NCI-H2081 (cell line): ENCODE measurements around the gene NOL12.
"Not testable (repeated sequence)": the region's sequence is repeated elsewhere in the genome, so short reads cannot be mapped to it uniquely, and the experiment has no call there.

Experiments
- DNase-seq, 2 experiments: peaks; one replicate each; lab custom pipeline; 2025; lab: John Stamatoyannopoulos, UW

Gene NOL12

DNA sequence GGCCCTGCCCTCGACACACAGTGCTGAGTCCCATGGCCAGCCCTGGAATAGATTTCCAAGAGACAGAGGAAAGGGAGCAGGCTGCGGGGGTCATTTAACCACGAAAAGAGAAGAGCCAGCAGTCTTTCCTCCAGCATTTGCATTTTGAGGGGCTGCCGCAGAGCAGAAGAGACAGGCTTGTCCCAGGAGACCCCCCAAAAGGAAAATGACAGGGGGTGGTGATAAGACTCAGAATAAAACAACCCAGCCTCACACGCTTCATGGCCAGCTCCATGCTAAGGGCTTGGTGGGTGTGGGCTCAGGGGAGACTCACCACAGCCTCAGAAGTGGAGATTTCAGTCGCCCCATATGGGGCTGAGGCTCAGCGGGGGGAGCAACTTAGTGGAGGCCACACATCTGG is 27.6 kb downstream of the NOL12 start:
- no peak for DNase-seq

DNA sequence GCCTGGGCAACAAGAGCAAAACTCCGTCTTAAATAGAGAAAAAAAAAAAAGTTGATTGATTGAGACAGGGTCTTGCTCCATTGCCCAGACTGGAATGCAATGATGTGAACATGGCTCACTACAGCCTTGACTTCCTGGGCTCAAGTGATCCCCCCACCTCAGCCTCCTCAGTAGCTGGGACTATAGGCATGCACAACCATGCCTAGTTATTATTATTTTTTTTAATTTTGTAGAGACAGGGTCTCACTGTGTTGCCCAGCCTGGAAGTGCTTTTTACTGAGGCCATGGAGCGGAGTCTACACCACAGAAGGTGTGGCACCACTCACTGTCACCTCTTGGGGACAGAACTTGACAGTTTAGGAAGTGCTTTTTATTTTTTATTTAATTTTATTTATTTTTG is 28.5 kb downstream of the NOL12 start:
- no peak for DNase-seq

DNA sequence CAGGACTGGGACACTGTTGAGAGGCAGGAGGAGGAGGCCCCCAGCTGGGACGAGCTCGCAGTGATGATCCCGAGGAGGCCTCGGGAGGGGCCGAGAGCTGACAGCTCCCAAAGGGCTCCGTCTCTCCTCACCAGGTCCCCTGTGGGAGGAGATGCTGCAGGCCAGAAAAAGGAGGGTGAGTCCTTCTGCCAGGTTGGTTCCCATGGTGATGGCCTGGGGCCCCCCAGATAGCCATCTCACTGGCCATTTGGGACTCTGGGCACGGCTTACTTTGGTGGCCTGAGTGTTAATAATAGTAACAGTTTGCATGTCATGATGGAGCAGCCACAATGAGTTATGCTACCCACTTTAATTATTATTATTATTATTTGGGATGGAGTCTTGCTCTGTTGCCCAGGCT is 29.6 kb downstream of the NOL12 start:
- DNase-seq = no peak

DNA sequence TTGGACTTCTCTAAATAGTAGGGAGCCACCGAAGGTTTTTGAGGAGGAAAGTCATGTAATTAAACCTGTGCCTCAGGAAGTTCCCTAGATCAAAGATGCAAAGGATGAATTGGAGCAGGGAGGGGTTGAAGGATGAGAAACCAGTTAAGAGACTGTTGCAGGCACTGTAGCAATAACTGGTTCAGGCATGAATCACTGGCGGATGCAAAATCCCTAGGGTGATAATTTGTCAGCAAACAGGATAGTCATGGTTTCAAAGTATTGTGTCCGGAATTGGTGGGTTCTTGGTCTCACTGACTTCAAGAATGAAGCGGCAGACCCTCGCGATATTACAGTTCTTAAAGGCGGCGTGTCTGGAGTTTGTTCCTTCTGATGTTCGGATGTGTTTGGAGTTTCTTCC is 30.6 kb downstream of the NOL12 start:
- DNase-seq = no peak

DNA sequence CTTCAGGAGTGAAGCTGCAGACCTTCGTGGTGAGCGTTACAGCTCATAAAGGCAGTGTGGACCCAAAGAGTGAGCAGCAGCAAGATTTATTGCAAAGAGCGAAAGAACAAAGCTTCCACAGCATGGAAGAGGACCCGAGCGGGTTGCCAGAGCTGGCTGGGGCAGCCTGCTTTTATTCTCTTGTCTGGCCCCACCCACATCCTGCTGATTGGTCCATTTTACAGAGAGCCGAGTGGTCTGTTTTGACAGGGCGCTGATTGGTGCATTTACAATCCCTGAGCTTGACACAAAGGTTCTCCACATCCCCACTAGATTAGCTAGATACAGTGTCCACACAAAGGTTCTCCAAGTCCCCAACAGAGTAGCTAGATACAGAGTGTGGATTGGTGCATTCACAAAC is 31.1 kb downstream of the NOL12 start:
- not testable (repeated sequence) for DNase-seq

DNA sequence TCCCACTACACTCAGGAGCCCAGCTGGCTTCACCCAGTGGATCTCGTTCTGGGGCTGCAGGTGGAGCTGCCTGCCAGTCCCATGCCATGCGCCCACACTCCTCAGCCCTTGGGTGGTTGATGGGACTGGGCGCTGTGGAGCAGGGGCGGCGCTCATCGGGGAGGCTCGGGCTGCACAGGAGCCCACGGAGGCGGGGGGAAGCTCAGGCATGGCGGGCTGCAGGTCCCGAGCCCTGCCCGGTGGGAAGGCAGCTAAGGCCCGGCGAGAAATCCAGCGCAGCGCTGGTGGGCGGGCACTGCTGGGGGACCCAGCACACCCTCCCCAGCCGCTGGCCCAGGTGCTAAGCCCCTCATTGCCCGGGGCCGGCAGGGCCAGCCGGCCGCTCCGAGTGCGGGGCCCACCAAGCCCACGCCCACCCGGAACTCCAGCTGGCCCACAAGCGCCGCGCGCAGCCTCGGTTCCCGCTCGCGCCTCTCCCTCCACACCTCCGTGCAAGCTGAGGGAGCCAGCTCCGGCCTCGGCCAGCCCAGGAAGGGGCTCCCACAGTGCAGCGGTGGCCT is 31.7 kb downstream of the NOL12 start:
- not testable (repeated sequence) for DNase-seq

DNA sequence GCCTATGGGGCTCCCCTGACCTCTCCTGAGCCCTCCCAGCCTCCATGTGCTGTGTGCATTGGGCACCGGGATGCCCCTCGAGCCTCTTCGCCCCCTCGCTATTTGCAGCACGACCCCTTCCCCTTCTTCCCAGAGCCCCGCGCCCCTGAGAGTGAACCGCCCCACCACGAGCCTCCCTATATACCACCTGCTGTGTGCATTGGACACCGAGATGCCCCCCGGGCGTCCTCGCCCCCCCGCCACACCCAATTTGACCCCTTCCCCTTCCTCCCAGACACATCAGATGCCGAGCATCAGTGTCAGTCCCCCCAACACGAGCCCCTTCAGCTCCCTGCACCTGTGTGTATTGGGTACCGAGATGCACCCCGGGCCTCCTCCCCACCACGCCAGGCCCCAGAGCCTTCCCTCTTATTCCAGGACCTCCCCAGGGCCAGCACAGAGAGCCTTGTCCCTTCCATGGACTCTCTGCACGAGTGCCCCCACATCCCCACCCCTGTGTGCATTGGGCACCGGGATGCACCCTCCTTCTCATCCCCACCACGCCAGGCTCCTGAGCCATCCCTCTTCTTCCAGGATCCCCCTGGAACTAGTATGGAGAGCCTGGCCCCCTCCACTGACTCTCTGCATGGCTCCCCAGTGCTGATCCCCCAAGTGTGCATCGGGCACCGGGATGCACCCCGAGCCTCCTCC is 39.6 kb downstream of the NOL12 start:
- no peak for DNase-seq

DNA sequence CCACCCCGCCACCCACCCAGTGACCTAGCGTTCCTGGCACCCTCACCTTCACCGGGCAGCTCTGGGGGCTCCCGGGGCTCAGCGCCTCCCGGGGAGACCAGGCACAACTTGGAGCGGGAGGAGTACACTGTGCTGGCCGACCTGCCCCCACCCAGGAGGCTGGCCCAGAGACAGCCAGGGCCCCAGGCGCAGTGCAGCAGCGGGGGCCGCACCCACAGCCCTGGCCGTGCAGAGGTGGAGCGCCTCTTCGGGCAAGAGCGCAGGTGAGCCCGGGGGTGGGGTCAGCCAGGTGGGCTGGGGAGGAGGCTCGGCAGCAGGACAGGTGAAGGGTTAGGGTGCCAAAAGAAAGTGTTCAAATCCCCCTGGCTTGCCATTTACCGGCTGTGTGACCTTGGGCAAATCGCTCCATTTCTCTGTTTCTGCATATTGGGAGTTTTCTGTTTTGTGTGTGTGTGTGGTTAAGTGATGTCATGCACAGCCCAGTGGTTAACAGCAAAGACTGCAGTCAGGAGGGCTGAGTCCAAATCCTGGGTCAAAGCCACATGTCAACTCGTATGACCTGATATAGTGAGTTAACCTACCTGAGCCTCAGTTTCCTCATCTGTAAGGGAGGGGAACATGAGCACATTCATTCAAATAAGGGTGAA is 40.2 kb downstream of the NOL12 start:
- DNase-seq = no peak

DNA sequence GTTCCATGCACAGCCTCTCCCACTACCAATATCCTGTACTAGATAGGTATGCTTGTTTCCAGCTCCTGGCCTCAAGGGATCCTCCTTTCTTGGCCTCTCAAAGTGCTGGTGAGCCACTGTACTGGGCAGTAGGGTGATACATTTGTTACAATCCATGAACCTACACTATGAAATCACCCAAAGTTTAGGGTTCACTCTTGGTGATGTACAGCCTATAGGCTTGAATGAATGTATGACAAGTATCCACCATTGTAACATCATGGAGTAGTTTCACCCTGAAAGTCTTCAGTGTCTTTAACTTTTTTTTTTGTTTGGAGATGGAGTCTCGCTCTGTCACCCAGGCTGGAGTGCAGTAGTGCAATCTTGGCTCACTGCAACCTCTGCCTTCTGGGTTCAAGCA is 42.5 kb downstream of the NOL12 start:
- DNase-seq = no peak

DNA sequence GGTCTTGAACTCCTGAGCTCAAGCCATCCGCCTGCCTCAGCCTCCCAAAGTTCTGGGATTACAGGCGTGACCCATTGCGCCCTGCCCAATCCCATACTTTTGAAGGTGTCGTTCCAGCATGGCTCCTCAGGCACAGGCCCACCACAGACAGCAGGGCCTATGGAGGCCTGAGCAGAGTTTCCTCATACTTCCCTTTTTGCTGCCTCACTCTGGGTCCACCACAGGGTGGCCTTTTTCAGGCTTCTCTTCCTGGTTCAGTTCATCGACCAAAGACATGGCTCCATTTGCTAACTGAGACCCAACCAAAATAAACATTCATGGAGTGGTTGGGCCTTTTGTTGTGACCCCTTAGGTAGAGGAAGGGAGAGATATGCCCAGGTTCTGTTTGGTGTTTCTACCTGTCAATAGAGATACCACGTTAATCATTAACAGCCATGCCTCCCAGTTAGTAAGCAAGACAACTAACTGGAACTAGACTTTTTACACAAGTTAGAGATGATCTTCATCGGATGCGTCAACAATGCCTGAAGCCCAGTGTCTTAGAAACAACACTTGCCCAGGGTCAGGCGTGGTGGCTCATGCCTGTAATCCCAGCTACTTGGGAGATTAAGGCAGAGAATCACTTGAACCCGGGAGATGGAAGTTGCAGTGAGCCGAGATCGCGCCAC is 45.8 kb downstream of the NOL12 start:
- DNase-seq = no peak

DNA sequence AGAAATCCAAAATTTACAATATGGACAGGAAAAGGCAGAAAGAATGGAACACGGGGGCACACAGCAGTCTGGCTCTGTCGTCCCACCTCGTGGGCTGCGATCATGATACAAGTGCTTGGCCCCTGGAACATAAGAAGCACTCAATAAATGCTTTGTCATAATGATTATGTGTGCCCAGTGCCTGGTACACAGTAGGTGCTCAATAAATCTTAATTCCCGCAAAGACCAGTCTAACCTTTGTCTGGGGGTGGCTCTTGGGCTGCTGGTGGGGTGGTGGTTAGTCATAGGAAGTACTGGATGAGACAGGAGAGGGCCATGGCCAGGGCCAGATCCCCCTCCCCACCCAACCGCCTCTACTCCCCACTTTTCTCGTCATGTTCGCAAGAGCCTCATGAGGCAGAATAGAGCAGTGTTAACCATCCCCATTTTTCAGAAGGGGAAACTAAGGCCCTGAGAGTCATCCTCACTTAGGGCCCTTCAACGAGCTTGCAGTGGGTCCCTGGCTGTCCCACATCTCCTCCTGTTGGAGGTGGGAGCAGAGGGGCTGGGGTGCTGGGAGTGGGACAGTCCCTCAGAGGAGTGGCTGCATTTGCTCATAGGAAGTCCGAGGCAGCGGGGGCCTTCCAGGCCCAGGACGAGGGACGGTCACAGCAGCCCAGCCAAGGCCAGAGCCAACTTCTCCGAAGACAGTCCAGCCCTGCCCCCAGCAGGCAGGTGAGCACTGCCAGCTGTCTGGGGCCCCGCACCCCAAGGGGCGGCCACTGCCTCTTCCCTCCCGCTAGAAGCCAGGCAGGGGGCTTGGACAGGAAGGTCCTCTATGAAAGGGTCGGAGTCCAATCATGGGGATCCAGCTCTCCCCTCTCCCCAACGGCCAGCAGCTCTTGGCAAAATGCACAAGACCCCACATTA is 46.8 kb downstream of the NOL12 start:
- DNase-seq = no peak

DNA sequence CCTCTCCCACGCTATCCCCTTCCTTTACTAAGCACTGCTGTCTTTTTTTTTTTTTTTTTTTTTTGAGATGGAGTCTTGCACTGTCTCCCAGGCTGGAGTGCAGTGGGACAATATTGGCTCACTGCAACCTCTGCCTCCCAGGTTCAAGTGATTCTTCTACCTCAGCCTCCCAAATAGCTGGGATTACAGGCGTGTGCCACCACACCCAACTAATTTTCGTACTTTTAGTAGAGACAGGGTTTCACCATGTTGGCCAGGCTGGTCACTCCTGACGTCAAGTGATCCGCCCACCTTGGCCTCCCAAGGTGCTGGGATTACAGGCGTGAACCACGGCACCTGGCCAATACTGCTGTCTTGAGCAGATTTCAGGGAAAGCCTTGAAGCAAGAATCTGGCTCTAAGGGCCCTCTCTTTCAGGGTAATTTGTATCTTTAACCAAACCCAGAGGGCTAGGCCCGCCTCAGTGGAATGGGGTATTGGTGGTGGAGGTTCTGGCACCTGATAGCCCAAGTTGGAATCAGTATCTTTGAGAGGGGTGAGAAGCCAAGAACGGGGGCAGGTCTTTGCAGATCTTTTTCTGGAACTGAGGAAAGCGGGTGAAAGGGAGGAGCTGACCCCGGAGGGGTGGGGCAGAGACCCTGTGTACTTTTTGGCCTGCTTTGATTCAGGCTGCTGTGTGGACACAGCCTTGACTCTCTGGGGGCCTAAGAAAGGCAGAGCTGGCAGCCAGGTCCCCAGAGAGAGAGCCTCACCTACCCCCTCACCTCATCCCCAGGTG is 47.7 kb downstream of the NOL12 start:
- DNase-seq = no peak

DNA sequence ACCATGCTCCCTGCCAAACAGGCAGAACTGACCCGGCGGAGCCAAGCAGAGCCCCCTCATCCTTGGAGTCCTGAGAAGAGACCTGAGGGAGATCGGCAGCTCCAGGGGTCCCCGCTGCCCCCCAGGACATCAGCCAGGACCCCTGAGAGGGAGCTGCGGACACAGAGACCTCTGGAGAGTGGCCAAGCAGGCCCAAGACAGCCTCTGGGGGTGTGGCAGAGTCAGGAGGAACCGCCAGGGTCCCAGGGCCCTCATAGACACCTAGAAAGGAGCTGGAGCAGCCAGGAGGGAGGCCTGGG is 48.2 kb downstream of the NOL12 start:
- DNase-seq = no peak

DNA sequence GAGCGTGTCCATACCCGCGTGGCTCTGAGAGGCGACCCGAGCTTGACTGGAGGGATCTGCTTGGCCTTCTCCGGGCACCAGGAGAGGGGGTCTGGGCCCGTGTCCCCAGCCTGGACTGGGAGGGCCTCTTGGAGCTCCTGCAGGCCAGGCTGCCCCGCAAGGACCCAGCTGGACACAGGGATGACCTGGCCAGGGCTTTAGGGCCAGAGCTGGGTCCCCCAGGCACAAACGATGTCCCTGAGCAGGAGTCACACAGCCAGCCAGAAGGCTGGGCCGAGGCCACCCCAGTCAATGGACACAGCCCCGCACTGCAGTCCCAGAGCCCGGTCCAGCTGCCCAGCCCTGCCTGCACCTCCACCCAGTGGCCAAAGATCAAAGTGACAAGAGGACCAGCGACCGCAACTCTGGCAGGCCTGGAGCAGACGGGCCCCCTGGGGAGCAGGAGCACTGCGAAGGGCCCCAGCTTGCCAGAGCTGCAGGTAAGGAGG is 48.9 kb downstream of the NOL12 start:
- DNase-seq = no peak

DNA sequence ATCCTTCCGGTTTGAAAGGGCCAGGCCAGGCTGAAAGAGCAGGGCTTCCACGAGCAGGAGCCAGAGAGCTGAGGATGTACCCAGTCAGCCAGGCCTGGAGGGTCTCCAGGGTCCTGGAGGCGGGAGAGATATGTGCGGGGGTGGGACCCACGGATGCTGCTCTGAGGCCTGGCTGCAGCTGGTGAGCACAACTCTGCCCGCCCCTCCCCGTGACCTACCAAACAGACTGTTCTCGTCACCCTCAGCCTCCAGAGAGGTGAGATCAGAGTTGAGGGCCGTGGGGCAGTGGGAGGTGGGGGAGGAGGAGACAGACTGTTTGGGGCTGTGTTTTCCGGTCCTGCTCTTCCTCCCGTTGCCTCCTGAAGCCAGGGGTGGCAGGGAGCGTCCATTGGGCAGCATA is 52.9 kb downstream of the NOL12 start:
- no peak for DNase-seq

DNA sequence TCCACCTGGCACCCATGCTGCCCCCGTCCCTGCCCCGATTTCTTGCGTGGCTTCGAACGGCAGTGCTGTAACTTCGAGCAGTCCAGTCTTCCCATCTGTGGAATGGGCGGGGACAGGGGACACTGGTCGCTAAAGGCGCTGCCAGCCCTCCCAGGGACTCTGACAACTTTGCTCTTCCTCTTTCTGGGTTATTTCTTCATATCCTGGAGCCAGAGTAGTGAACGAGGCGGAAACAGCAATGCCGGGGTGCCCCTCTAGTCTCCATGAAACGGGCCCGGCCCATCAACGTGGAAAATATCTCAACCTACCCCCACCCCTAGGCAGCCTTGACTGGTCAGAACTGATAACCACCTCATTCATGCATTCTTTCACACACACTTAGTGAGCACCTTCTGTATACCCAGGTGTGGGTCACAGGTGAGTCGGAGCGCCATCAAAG is 53.5 kb downstream of the NOL12 start:
- DNase-seq = no peak

DNA sequence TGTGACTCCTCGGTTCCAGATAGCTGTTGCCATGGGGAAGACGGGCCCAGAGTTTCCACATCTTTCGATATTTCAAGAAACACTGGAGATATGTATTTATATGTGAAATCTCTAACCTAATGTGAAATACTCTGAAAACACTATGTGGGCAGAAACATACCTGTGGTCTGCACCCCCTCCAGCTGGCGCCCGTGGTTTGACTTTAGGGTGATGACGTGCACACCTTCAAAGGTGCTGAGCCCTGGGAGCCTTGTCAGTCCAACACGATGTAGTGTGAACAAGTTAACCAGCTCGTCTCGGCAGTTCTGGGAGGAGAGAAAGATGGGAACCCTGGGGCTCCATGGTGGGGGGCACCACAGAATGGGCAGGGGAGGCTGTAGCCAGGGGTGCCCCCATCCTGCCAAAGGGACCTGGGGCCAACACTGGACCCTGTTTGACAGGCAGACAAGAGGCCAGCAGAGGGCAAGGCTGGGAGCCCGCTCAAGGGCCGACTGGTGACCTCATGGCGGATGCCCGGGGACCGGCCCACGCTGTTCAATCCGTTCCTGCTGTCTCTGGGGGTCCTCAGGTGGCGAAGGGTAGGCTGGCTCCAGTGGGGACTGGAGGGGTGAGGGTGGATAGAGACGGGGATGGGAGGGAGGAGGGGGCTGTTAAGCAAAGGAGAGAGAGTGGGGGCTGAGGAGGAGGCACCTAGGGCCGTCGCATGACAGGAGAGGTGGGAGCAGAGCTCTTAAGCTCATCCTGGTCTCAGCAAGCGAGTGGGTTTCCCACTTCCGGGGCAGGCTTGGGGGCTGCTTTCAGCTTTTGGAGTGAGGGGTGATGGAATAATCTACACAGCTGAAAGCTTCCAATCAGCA is 54.5 kb downstream of the NOL12 start:
- DNase-seq = no peak

DNA sequence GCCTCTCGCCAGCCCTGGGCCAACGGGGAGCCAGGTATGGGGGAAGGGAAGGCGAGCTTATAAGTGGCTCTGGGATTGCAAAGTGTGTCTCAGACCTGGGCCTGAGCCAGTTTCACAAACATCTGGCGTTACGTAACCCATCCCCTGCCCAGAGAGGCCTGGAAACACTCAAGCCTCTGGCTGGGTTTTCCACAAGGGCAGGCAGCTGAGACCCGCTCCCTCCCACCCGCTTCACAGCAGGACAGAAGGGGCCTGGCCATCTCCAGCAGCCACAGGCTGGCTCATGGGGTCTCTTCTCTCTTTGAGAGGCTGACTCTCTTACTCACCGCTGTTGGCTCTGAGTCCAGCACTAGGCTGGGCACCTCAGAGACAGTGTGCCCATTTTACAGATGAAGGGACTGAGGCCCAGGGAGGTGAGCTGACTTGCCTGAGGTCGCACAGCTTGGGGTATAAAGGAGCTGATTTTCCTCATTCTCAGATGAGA is 55.2 kb downstream of the NOL12 start:
- DNase-seq = no peak

DNA sequence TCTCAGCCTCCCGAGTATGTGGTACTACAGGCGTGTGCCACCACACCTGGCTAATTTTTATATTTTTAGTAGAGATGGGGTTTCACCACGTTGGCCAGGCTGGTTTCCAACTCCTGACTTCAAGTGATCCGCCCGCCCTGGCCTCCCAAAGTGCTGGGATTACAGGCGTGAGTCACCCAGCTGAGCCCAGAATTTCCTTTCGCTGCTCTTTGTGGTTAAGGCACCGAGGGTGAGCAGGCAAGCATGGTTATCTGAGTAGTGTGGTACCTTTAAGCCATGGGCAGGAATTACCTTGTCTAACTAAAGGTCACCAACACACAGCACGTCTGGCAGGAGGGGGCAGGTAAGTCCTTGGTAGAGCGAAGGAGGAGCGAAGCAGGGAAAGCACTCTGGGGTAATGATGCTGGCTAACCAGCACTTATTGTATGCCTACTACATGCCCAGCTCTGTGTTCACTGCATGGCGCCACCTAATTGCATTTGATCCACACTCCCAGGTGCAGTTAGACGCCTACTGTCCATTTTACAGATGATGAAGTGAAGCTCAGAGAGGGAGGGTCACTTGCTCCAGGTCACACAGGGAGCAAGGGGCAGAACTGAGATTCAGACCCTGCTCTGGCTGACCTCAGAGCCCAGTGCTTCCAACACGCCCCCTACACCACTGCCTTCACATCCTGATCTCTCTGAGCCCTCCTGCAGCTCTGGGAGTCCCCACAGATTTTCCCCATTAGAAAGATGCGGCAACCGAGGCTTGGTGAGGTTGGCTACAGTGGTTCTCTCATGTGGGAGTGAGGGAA is 56.4 kb downstream of the NOL12 start:
- DNase-seq = no peak
